HG02870 (cell line): ENCODE data around the gene ITGA6.
"Not testable (repeated sequence)": the region's sequence is repeated elsewhere in the genome, so short reads cannot be mapped to it uniquely, and the experiment has no call there.

Source experiments
- ATAC-seq: cut with Tn5 transposase; IDR thresholded peaks from one replicate; pipeline ENCODE4 v1.9.1; 2021; ENCODE audit warnings: mild to moderate bottlenecking, moderate library complexity; ENCODE audit not compliant: unreplicated experiment

Gene ITGA6

DNA sequence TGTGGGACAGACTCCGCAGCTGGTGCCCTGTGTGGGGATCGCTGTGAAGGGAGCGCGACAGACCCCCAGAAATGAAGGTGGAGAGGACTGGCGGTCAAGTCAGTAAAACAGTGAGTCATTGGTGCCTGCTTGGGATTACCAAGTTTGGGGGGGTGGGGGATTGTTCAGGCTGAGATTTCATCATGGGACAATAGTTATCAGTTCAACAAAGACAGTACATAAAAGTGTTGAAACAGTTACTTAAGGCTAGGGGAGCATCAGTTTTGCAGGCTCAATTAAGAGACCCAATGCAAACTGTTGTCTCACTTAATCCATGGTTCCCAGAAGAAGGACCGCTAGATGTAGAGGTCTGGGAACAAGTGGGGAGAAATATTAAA, 86.1 kb downstream of the ITGA6 start:
- ATAC-seq: no peak

GRCh38 chr2:172513935-172514586, 86.7 kb downstream of the ITGA6 start:
- no peak for ATAC-seq

- ATAC-seq: no peak
Measured at GRCh38 chr2:172516299-172516698, 88.9 kb downstream of the ITGA6 start.

DNA sequence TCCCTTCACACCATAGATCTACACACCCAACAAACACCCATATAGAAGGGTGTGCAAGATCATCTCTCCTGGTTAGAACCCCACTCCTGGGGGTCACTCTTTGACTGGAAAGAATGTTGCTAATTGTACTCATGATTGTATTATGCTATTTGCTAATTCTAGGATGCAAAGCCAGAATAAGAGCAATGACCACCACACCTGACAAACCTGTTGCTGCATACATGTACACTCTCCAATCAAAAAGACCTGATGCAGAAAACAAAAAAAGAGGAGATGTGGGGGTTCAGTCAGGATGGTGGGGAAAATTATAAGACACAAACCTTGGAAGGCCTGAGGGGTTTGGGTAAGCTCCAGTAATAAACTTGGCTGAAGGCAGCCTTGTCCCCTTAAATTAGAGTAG, 91.6 kb downstream of the ITGA6 start:
- no peak for ATAC-seq

DNA sequence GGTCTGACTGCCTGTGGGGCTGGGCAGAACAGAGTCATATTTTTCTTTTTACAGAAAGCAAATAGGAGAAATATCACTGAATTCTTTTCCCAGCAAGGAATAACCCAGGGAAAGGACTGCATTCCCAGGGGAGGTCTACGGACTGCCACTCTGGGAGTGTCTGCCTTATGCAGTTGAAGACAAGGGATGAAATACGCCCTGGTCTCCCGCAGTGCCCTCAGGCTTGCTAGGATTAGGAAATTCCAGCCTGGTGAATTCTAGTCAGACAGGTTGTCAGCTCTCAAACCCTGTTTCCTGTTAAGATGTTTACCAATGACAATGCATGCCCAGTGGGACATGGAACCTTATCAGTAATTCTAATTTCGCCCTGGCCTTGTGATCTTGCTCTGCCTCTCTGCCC, 98.2 kb downstream of the ITGA6 start:
- no peak for ATAC-seq

GRCh38 chr2:172531309-172531708, 103.9 kb downstream of the ITGA6 start:
- ATAC-seq: no peak

- not testable (repeated sequence) for ATAC-seq
Measured at GRCh38 chr2:172532461-172532860, 105.1 kb downstream of the ITGA6 start.

DNA sequence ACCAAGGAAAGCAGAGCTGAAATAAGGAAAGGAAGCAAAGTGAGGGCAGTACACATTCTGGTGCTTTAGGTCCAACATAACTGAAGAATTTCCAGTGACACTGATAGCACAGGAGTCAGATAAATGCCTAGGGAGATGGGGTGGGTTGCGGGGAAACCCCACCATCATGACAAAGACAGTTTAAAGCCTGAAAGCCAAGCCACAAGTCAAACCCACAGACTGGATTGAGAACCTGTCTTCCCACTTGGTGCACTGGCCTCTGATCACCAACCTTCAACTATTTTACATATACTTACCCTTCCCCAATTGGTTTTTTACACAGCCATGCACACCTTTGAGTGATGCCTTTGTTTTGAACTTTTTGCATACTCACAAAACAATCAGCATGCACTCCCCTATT, 106.3 kb downstream of the ITGA6 start:
- no peak for ATAC-seq

GRCh38 chr2:172535119-172535518, 107.7 kb downstream of the ITGA6 start:
- no peak for ATAC-seq

DNA sequence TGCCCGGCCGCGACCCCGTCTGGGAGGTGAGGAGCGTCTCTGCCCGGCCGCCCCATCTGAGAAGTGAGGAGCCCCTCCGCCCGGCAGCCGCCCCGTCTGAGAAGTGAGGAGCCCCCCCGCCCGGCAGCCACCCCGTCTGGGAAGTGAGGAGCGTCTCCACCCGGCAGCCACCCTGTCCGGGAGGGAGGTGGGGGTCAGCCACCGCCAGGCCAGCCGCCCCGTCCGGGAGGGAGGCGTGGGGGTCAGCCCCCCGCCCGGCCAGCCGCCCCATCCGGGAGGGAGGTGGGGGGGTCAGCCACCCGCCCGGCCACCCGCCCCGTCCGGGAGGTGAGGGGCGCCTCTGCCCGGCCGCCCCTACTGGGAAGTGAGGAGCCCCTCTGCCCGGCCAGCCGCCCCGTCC, 110.5 kb downstream of the ITGA6 start:
- not testable (repeated sequence) for ATAC-seq

DNA sequence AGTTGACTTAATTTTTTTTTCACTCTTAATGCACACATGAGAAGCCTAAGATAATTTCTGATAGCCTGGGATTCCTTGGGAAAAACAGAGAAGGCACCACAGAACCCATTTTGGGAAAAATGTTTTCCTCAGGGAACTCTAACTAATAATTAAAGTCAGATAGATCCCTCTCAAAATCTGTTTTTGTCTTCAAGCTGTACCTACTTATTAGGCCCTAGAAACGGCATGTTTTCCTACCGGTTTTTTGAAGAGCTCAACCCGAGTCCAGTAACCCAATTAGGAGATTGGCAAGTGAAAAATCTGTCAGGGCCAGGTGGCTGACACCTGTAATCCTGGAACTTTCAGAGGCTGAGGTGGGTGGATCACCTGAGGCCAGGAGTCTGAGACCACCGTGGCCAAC, 112.4 kb downstream of the ITGA6 start:
- ATAC-seq: no peak

DNA sequence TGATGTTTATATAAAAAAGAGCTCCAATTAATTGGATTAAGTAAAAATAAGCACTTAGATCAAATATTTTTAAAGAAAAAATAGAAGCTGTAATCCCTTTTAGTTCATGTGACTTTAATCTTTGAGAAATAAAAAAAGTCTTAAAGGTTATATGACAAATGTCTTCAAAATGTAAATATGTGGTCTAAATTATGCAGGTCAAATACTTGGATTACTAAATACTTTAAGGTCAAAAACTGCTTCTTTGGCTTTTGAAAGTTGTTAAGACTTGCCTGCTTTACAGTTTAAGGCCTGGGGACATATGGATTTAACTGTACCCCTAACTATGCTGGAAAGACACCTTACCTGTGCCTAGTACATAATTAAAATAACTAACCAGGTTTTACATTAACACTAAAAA, 113.0 kb downstream of the ITGA6 start:
- no peak for ATAC-seq

- no peak for ATAC-seq
Measured at GRCh38 chr2:172545408-172546075, 118.2 kb downstream of the ITGA6 start.

DNA sequence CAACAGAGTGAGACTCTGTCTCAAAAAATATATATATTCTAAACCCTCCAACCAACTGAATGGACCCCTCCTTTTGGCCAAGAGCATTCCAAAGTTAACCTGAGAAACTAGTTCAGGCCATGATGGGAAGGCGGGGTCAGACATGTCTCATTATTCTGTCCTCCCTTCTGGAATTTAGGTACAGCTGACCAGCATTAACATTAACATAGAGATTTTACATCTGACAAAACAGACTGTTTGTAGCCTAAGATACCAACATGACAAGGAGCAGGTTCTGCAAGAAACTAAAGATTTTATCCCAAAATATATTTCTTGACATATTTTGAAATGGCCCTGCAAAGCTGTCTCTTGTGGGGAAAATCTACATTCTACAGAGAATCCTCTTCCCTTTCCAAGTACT, 121.7 kb downstream of the ITGA6 start:
- ATAC-seq: no peak

- ATAC-seq: not testable (repeated sequence)
Measured at GRCh38 chr2:172549802-172550201, 122.4 kb downstream of the ITGA6 start.

DNA sequence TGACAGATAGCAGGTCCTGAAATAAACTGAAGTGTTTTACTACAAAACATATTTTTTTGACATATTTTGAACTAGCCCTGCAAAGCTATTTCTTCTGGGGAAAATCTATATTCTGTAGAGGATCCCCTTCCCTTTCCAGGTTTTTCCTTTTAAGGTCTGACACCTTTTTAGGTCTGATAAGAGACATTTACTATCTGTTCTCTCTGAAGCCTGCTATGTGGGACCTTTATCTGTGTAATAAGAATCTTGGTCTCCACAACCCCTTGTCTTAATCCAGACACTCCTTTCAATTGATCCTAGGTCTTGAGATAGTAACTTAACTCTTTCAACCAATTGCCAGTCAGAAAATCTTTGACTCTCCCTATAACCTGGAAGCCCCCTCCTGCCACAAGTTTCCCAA, 123.0 kb downstream of the ITGA6 start:
- no peak for ATAC-seq

DNA sequence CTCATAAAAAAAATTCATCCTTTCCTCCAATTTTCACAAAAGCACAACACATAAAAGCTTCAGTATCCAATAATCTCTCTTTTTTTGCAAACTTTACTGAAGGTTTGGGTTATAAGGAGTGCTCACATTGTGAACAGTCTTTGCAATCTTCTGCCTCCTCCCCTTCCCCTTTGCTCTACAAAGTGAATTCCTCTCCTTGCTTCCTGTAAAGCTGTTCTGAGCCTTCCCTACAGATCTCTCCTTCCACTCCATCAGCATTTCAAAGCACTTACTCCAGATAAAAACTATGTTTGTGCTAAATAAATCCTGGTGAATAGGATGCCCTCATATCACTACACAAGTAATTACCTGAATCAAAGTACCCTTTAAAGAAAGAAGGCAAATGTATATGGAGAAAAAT, 123.9 kb downstream of the ITGA6 start:
- ATAC-seq: no peak

GRCh38 chr2:172552547-172553291, 125.3 kb downstream of the ITGA6 start:
- no peak for ATAC-seq

DNA sequence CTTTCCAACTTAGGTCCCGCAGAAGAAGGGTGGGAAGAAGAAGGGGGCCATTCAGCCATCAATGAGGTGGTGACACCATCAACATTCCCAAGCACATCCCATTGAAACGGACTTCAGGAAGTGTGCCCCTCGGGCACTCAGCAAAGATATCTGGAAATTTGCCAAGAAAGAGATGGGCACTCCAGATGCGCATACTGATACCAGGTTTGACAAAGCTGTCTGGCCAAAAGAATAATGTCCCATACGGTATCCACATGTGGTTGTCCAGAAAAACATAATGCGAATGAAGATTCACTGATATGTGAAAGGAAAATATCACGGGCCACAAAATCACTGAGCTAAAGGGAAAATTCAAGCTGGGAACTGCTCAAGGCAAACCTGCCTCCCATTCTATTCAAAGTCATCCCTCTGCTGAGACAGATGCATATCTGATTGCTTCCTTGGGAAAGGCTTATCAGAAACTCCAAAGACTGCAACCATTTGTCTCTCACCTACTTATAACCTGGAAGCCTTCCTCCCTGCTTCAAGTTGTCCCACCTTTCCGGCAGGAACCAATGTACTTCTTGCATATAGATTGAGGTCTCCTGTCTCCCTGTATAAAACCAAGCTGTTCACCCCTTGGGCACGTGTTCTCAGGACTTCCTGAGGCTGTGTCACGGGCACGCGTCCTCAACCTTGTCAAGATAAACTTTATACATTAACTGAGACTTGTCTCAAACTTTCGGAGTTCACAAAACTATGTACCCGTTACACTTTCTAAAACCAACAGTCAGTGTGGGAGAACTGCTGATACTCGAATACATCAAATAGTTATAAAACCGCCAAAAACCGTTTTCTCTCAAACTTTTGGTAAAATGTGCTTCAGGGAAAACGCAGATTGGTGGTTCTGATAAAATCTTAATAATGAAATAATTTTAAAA, 127.2 kb downstream of the ITGA6 start:
- ATAC-seq: no peak

GRCh38 chr2:172555272-172555521, 127.8 kb downstream of the ITGA6 start:
- no peak for ATAC-seq
